GM12878 (cell line): ENCODE data around the gene DMRTB1. TPM values are rescaled to one million over a fixed set of nuclear protein-coding genes. Genes with fewer than 3 reads are reported as not detected.

Experiments
- ATAC-seq: fragments of 200-7000 bp; cut with Tn5 transposase; 3 replicates; pipeline ENCODE4 v1.9.1; 2020; ENCODE audit warnings: mild to moderate bottlenecking, moderate library complexity
- BruUV-seq: library from RNA; stranded (reverse); fragments of 400-500 nt; replicated peaks from 2 replicates; lab custom pipeline; 2021; lab: Mats Ljungman, UMichigan
- CTCF ChIA-PET: fragments of 300-600 bp; sonication (Branson Sonifier 250); formaldehyde crosslinking; extraction: SDS; loops from one replicate; lab custom pipeline; 2021; ENCODE audit warnings: inconsistent platforms; lab: Yijun Ruan, JAX
- POLR2A ChIA-PET: fragments of 350-600 bp; formaldehyde crosslinking; extraction: SDS; loops from one replicate; lab custom pipeline; 2021; ENCODE audit warnings: inconsistent platforms; lab: Charles Lee
- RAD21 ChIA-PET: fragments of 300-600 bp; sonication (Branson Sonifier 250); formaldehyde crosslinking; loops from one replicate; lab custom pipeline; 2023; ENCODE audit warnings: antibody characterized with exemption; ENCODE audit not compliant: unreplicated experiment; lab: Charles Lee
- SMC1A ChIA-PET: fragments of 300-600 bp; sonication (Branson Sonifier 250); formaldehyde crosslinking; loops from one replicate; lab custom pipeline; 2023; ENCODE audit not compliant: unreplicated experiment, uncharacterized antibody; lab: Charles Lee
- DNase-seq: peaks from one replicate; pipeline ENCODE4 v3.0.0-alpha.2; 2011; ENCODE audit warnings: low read depth, low spot score
- FAIRE-seq: peaks from 3 replicates; lab custom pipeline; 2011; peaks lifted over from hg19 to GRCh38; lab: Jason Lieb, UNC
- H2AFZ ChIP-seq: 2 replicates; pipeline ENCODE4 v1.6.0; 2011; ENCODE audit warnings: low read depth, low read length, control low read depth; ENCODE audit not compliant: control insufficient read depth
- H3K27ac ChIP-seq: 2 replicates; pipeline ENCODE4 v1.5.1; 2011; ENCODE audit warnings: control low read depth; ENCODE audit not compliant: control insufficient read depth, insufficient read depth
- H3K27me3 ChIP-seq, 2 experiments: replicated peaks in 1 of 2; 2 replicates each; pipeline versions ENCODE4 v1.6.0 to v1.6.1; 2011; ENCODE audit warnings: low read length in 1 of 2; ENCODE audit not compliant: control insufficient read depth in 2 of 2, insufficient read depth in 2 of 2
- H3K36me3 ChIP-seq, 2 experiments: 2 replicates each; pipeline ENCODE4 v1.5.1; 2011; ENCODE audit warnings: low read length in 1 of 2; ENCODE audit not compliant: control insufficient read depth in 2 of 2, insufficient read depth in 2 of 2
- H3K4me1 ChIP-seq: 2 replicates; pipeline ENCODE4 v1.6.1; 2011; ENCODE audit warnings: mild to moderate bottlenecking, low read length, moderate library complexity, mixed read lengths; ENCODE audit not compliant: control insufficient read depth, insufficient read depth
- H3K4me2 ChIP-seq: 2 replicates; pipeline ENCODE4 v1.6.0; 2011; ENCODE audit warnings: control low read depth; ENCODE audit not compliant: control insufficient read depth, insufficient read depth
- H3K4me3 ChIP-seq: fragments of 200-600 bp; sonication (generic); 2 replicates; pipeline ENCODE4 v1.5.1; 2016
- H3K79me2 ChIP-seq: 2 replicates; pipeline ENCODE4 v1.6.0; 2011; ENCODE audit warnings: low read length; ENCODE audit not compliant: control insufficient read depth, insufficient read depth
- H3K9ac ChIP-seq: 2 replicates; pipeline ENCODE4 v1.8.0; 2011; ENCODE audit warnings: low read length, control low read depth, mixed read lengths; ENCODE audit not compliant: control insufficient read depth, insufficient read depth
- H3K9me3 ChIP-seq: replicated peaks from 3 replicates; pipeline ENCODE4 v1.5.1; 2011; ENCODE audit warnings: mild to moderate bottlenecking, low read length; ENCODE audit not compliant: control insufficient read depth, insufficient read depth
- H4K20me1 ChIP-seq: 2 replicates; pipeline ENCODE4 v1.6.0; 2011; ENCODE audit not compliant: control insufficient read depth, insufficient read depth
- EP300 ChIP-seq, 2 experiments: fragments of 150-350 bp in 1 of 2; IDR thresholded peaks; 2 replicates each; pipeline ENCODE4 v1.6.1; 2011 to 2012; ENCODE audit warnings: low read depth in 2 of 2, low read length in 2 of 2, borderline replicate concordance in 1 of 2, improper control_type of control experiment in 1 of 2, inconsistent platforms in 1 of 2; ENCODE audit not compliant: control insufficient read depth in 1 of 2
- HDGF ChIP-seq: fragments of 450-650 bp; IDR thresholded peaks from 2 replicates; pipeline ENCODE4 v1.6.1; 2016; ENCODE audit warnings: antibody characterized with exemption
- JUNB ChIP-seq: IDR thresholded peaks from 2 replicates; pipeline ENCODE4 v1.6.1; 2016; ENCODE audit warnings: antibody characterized with exemption, mild to moderate bottlenecking
- STAT3 ChIP-seq: IDR thresholded peaks from 2 replicates; pipeline ENCODE4 v1.6.1; 2011; ENCODE audit warnings: low read depth, low read length, improper control_type of control experiment
- TARDBP ChIP-seq: IDR thresholded peaks from 2 replicates; pipeline ENCODE4 v1.6.1; 2016; ENCODE audit warnings: borderline replicate concordance
- ZNF384 ChIP-seq: IDR thresholded peaks from 2 replicates; pipeline ENCODE4 v1.6.1; 2012; ENCODE audit warnings: low read depth, mild to moderate bottlenecking, low read length, improper control_type of control experiment, borderline replicate concordance
- WGBS: methylation state at CpG from one replicate; pipeline ENCODE4 v1.1.6; 2016; ENCODE audit warnings: low lambda C conversion rate; ENCODE audit not compliant: insufficient replicate concordance, insufficient coverage; ENCODE audit errors: missing lambda C conversion rate; 5-methylcytosine and 5-hydroxymethylcytosine counted together
- in situ Hi-C: fragments of 300-500 bp; cut with MboI; formaldehyde crosslinking; loops from 9 replicates; pipeline ENCODE4 v1.14.3; 2018; ENCODE audit warnings: mixed read lengths
- intact Hi-C: fragments of 100-400 bp; cut with micrococcal nuclease; formaldehyde crosslinking; loops from one replicate; pipeline ENCODE4 v1.14.2; 2022; ENCODE audit not compliant: unreplicated experiment
- polyA plus RNA-seq, 11 experiments: library from polyadenylated mRNA; depleted of rRNA in 4 of 11; unstranded in 6 of 11; stranded (reverse) in 5 of 11; fragments of >200 nt; fragmentation: Nextera tagmentation in 4 of 11; fragmentation: Illumina TruSeq in 1 of 11; extraction: Ambion mirVana in 4 of 11; extraction: Trizol in 1 of 11; gene quantifications; 1 replicate in 1 of 11; 2 replicates in 10 of 11; pipeline versions ENCODE4 v1.2.1 to v1.2.3, GENCODE V29; 2011 to 2016; ENCODE audit warnings: inconsistent platforms in 2 of 11, missing spikeins in 2 of 11, low read depth in 1 of 11
- total RNA-seq, 4 experiments: library from RNA; depleted of rRNA in 3 of 4; stranded (reverse); fragments of >200 nt in 3 of 4; fragmentation: Illumina TruSeq in 1 of 4; extraction: Trizol in 1 of 4; gene quantifications; 2 replicates each; pipeline versions ENCODE4 v1.2.1 to v1.2.3, GENCODE V29; 2013 to 2021
- TF ChIP-seq, protein P1 (sequence below): fragments of 450-650 bp; IDR thresholded peaks from 2 replicates; pipeline ENCODE4 v1.6.1; 2016; ENCODE audit warnings: mild to moderate bottlenecking

Gene DMRTB1
- total and polyA plus RNA-seq, 10 of the 15 experiments (the other 5 are each of a cell fraction or from before 2014, with no cell fraction given): not detected

DNA sequence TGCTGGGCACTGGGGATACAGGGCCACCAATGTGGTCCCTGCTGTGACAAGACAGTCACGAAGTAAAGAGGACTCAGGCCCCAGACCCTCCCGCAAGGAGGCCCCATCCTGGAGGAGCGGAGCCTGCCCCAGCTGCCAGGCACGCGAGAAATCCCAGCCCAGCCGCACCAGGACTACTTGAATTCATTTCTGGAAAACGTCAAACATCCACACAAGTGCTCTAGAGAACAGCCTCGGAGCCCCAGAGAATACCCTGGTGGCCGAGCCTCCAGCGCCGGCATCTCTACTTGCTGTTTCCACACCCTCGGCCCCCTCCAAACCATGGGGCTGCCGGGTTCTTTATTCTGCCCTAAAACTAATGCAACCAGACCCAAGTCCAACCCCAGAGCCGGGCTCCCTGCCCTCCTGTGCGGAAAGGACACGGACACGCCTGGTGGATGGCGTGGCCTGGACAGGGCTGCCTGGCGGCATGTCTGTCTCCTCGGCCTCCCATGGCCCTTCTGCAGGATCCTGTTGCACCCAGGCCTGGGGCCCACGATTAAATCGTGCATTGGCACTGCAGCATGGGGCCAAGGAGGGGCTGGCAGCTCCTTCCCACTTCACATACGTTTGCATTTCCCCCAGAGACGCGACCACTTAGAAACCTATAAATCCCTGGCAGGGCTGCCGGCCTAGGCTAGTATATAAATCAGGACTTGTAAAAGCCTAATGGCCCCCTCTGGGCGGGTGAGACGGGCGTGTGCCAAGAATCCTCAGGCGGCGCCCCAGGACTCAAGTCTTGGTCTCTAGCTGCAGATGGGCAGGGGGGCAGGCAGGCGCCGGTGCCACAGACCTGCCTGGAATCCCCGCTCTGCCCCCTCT lies 41.2 kb downstream of the DMRTB1 start:
- no peak overlapping the region for H3K4me3 ChIP-seq
- no peak overlapping the region for H3K27ac ChIP-seq
- no TSS peak for BruUV-seq
- in situ Hi-C loops (no loop called here), intact Hi-C loops (no loop called here)
- no peak for FAIRE-seq
- H3K9me3 ChIP-seq: no peaks in the 10 kb centered on the region
- H3K79me2 ChIP-seq: no peaks in the 10 kb centered on the region
- no peak overlapping the region for H3K9ac ChIP-seq
- ChIA-PET CTCF (no interaction called here), RAD21 (no interaction called here), SMC1A (no interaction called here), POLR2A (no interaction called here)
- ATAC-seq: no peak
- no peaks in the 10 kb centered on the region for H3K4me1 ChIP-seq
- WGBS: 46% methylated on average over 29 of the region's 34 CpGs
- TF ChIP-seq STAT3: no peak
- TF ChIP-seq HDGF: no peak
- TF ChIP-seq ZNF384: no peak
- TF ChIP-seq, protein P1, sequence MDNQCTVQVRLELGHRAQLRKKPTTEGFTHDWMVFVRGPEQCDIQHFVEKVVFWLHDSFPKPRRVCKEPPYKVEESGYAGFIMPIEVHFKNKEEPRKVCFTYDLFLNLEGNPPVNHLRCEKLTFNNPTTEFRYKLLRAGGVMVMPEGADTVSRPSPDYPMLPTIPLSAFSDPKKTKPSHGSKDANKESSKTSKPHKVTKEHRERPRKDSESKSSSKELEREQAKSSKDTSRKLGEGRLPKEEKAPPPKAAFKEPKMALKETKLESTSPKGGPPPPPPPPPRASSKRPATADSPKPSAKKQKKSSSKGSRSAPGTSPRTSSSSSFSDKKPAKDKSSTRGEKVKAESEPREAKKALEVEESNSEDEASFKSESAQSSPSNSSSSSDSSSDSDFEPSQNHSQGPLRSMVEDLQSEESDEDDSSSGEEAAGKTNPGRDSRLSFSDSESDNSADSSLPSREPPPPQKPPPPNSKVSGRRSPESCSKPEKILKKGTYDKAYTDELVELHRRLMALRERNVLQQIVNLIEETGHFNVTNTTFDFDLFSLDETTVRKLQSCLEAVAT: no peak
- TF ChIP-seq JUNB: no peak
- no peak for TF ChIP-seq TARDBP
- TF ChIP-seq EP300 (IDR thresholded peaks at IDR 0.05; ENCODE audit: borderline replicate concordance in 1 of 2, control insufficient read depth in 1 of 2, low read depth in 2 of 2, low read length in 2 of 2): no peak
- no peak overlapping the region for H3K4me2 ChIP-seq
- no peaks in the 10 kb centered on the region for H3K36me3 ChIP-seq
- H2AFZ ChIP-seq: no peak overlapping the region
- H4K20me1 ChIP-seq: no peaks in the 10 kb centered on the region
- H3K27me3 ChIP-seq: no peaks in the 10 kb centered on the region; a peak in 1 of 4 replicates
- no peak for DNase-seq
